ENCODE measurements around the gene RASSF4. TPM values are rescaled to one million over a fixed set of nuclear protein-coding genes. Genes with fewer than 3 reads are reported as not detected.
A peak's percentile ranks its signal among the peaks of the same experiment; 100 is the strongest.

The RASSF4 gene
- total and polyA plus RNA-seq, 2 donors (not counting 3 experiments of a cell fraction or from before 2014, with no cell fraction given): 7.6 to 8.2 TPM

- Histone ChIP-seq H2AFZ (ENCODE audit: low read depth, low read length) (no peak overlapping the region), H3K4me2 (ENCODE audit: insufficient read depth, low read length) (no peak overlapping the region), H3K27ac (ENCODE audit: insufficient read depth, low read depth, low read length) (peak overlapping the region; percentile 94), H3K9ac (replicated peaks; ENCODE audit: extremely low read depth, insufficient read depth, low read length) (no peak overlapping the region), H3K4me3 (replicated peaks in 1 of 3; ENCODE audit: insufficient read depth in 1 of 3, low read depth in 1 of 3, low read length in 3 of 3) (no peak overlapping the region), H4K20me1 (replicated peaks; ENCODE audit: control insufficient read depth, extremely low read depth, insufficient read depth, low read length) (no peaks in the 10 kb centered on the region), H3K36me3 (ENCODE audit: control insufficient read depth in 2 of 2, extremely low read depth in 1 of 2, insufficient read depth in 2 of 2, low read length in 2 of 2) (no peaks in the 10 kb centered on the region), H3K79me2 (ENCODE audit: control insufficient read depth, insufficient read depth, low read length) (no peaks in the 10 kb centered on the region), H3K9me1 (replicated peaks; ENCODE audit: control insufficient read depth, extremely low read depth, insufficient read depth, low read length) (no peaks in the 10 kb centered on the region), H3K27me3 (ENCODE audit: control insufficient read depth in 2 of 2, insufficient read depth in 2 of 2, low read length in 2 of 2) (no peaks in the 10 kb centered on the region), H3K4me1 (ENCODE audit: control insufficient read depth, extremely low read depth, insufficient read depth, low read length) (peaks cover 52% of the 10 kb centered on the region), H3K9me3 (replicated peaks; ENCODE audit: control insufficient read depth, insufficient read depth, low read length) (no peaks in the 10 kb centered on the region)
- FAIRE-seq (no peak), DNase-seq (ENCODE audit: low read depth, low spot score) (no peak)
- ChIA-PET POLR2A (no interaction called here), CTCF (interaction anchor here (1.1 kb wide), 1 partner anchor 16 kb away, joined by 4 read pairs; no protein-coding TSS in a partner anchor)
- dilution Hi-C loops (cut with MboI; ENCODE audit: extremely low pct_ligation_motif_present, low sequenced_read_pairs) (no loop called here), intact Hi-C loops (cut with micrococcal nuclease) (no loop called here)
- BruUV-seq (replicated peaks): no TSS peak
- TF ChIP-seq, protein P1, sequence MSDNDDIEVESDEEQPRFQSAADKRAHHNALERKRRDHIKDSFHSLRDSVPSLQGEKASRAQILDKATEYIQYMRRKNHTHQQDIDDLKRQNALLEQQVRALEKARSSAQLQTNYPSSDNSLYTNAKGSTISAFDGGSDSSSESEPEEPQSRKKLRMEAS (IDR thresholded peaks at IDR 0.05; ENCODE audit: insufficient read depth, insufficient read length): no peak
- TF ChIP-seq POLR2AphosphoS5 (IDR thresholded peaks at IDR 0.05; ENCODE audit: insufficient read depth, low read depth, low read length): no peak
- no peak for TF ChIP-seq JUN (IDR thresholded peaks at IDR 0.05; ENCODE audit: borderline replicate concordance, insufficient read depth, insufficient read length, low read depth)
- TF ChIP-seq GATA2 (IDR thresholded peaks at IDR 0.05; ENCODE audit: insufficient read depth, insufficient read length, low read depth, low read length): no peak
- no peak for TF ChIP-seq MYC (IDR thresholded peaks at IDR 0.05; ENCODE audit: low read depth, low read length)
- TF ChIP-seq EZH2 (IDR thresholded peaks at IDR 0.05; ENCODE audit: borderline replicate concordance, low read depth, low read length, severe bottlenecking): no peak
- no peak for TF ChIP-seq FOS (IDR thresholded peaks at IDR 0.05; ENCODE audit: borderline replicate concordance, insufficient read depth, low read length)
Observed at GRCh38 chr10:44983066-44983894, 23.7 kb downstream of the RASSF4 start.
